Measurements from ENCODE around the gene CPPED1. TPM values are rescaled to one million over a fixed set of nuclear protein-coding genes. Genes with fewer than 3 reads are reported as not detected.
"Not testable (repeated sequence)": the region's sequence is repeated elsewhere in the genome, so short reads cannot be mapped to it uniquely, and the experiment has no call there.

CPPED1 gene
- total and polyA plus RNA-seq, 9 donors = 4.3 to 9.1 (median 6.8) TPM

GRCh38 chr16:12773221-12773620 is 30.5 kb downstream of the CPPED1 start:
- Histone ChIP-seq H3K9me3 (replicated peaks; ENCODE audit: control insufficient read depth, low read depth, low read length) (no peaks in the 10 kb centered on the region), H3K36me3 (ENCODE audit: control insufficient read depth, insufficient read depth, low read length) (no peaks in the 10 kb centered on the region), H3K27ac (ENCODE audit: low read length) (no peak overlapping the region), H3K4me3 (ENCODE audit: low read length) (no peak overlapping the region), H3K4me1 (ENCODE audit: control insufficient read depth, insufficient read depth, low read length) (no peaks in the 10 kb centered on the region), H3K27me3 (ENCODE audit: control insufficient read depth, insufficient read depth, low read length) (no peaks in the 10 kb centered on the region)
- WGBS (ENCODE audit: insufficient coverage) = 90% methylated on average over 4 of the region's 8 CpGs
- DNase-seq = no peak

GRCh38 chr16:12771341-12771798 is 32.3 kb downstream of the CPPED1 start:
- no peak overlapping the region for H3K4me3 ChIP-seq (ENCODE audit: low read length)
- H3K9me3 ChIP-seq (replicated peaks; ENCODE audit: control insufficient read depth, low read depth, low read length) = no peaks in the 10 kb centered on the region
- H3K4me1 ChIP-seq (ENCODE audit: control insufficient read depth, insufficient read depth, low read length) = no peaks in the 10 kb centered on the region
- 100% methylated on average over 1 of the region's 5 CpGs for whole genome bisulfite sequencing (ENCODE audit: insufficient coverage)
- H3K27ac ChIP-seq (ENCODE audit: low read length) = no peak overlapping the region
- DNase-seq = no peak
- H3K36me3 ChIP-seq (ENCODE audit: control insufficient read depth, insufficient read depth, low read length) = no peaks in the 10 kb centered on the region
- H3K27me3 ChIP-seq (ENCODE audit: control insufficient read depth, insufficient read depth, low read length) = no peaks in the 10 kb centered on the region

GRCh38 chr16:12769525-12769924 is 34.2 kb downstream of the CPPED1 start:
- WGBS (ENCODE audit: insufficient coverage) = 54% methylated on average over 4 of the region's 7 CpGs
- Histone ChIP-seq H3K4me1 (ENCODE audit: control insufficient read depth, insufficient read depth, low read length) (no peaks in the 10 kb centered on the region), H3K27ac (ENCODE audit: low read length) (no peak overlapping the region)

GRCh38 chr16:12767897-12768296 is 35.8 kb downstream of the CPPED1 start:
- Histone ChIP-seq H3K27ac (ENCODE audit: low read length) (no peak overlapping the region), H3K9me3 (replicated peaks; ENCODE audit: control insufficient read depth, low read depth, low read length) (no peaks in the 10 kb centered on the region), H3K4me1 (ENCODE audit: control insufficient read depth, insufficient read depth, low read length) (no peaks in the 10 kb centered on the region), H3K27me3 (ENCODE audit: control insufficient read depth, insufficient read depth, low read length) (no peaks in the 10 kb centered on the region), H3K36me3 (ENCODE audit: control insufficient read depth, insufficient read depth, low read length) (no peaks in the 10 kb centered on the region), H3K4me3 (ENCODE audit: low read length) (no peak overlapping the region)
- WGBS (ENCODE audit: insufficient coverage) = 88% methylated on average over 3 of the region's 6 CpGs
- DNase-seq = no peak

More at GRCh38 chr16:12769525-12769924, 34.2 kb downstream of the CPPED1 start:
- no peaks in the 10 kb centered on the region for H3K9me3 ChIP-seq (replicated peaks; ENCODE audit: control insufficient read depth, low read depth, low read length)
- DNase-seq = no peak
- no peak overlapping the region for H3K4me3 ChIP-seq (ENCODE audit: low read length)
- H3K36me3 ChIP-seq (ENCODE audit: control insufficient read depth, insufficient read depth, low read length) = no peaks in the 10 kb centered on the region
- no peaks in the 10 kb centered on the region for H3K27me3 ChIP-seq (ENCODE audit: control insufficient read depth, insufficient read depth, low read length)

- Histone ChIP-seq H3K4me1 (ENCODE audit: control insufficient read depth, insufficient read depth, low read length) (no peaks in the 10 kb centered on the region), H3K36me3 (ENCODE audit: control insufficient read depth, insufficient read depth, low read length) (no peaks in the 10 kb centered on the region), H3K27me3 (ENCODE audit: control insufficient read depth, insufficient read depth, low read length) (no peaks in the 10 kb centered on the region), H3K27ac (ENCODE audit: low read length) (no peak overlapping the region), H3K9me3 (replicated peaks; ENCODE audit: control insufficient read depth, low read depth, low read length) (no peaks in the 10 kb centered on the region), H3K4me3 (ENCODE audit: low read length) (no peak overlapping the region)
- WGBS (ENCODE audit: insufficient coverage) = 94% methylated on average over 4 of the region's 5 CpGs
- DNase-seq = no peak
Measured at GRCh38 chr16:12766853-12767252, 36.8 kb downstream of the CPPED1 start.

- DNase-seq; H3K36me3 ChIP-seq (ENCODE audit: control insufficient read depth, insufficient read depth, low read length); H3K9me3 ChIP-seq (replicated peaks; ENCODE audit: control insufficient read depth, low read depth, low read length); H3K4me3 ChIP-seq (ENCODE audit: low read length); H3K27ac ChIP-seq (ENCODE audit: low read length); H3K27me3 ChIP-seq (ENCODE audit: control insufficient read depth, insufficient read depth, low read length); H3K4me1 ChIP-seq (ENCODE audit: control insufficient read depth, insufficient read depth, low read length): not testable (repeated sequence)
- no CpG with 5 or more reads among the region's 3 CpGs for WGBS (ENCODE audit: insufficient coverage)
Measured at GRCh38 chr16:12766208-12766607, 37.5 kb downstream of the CPPED1 start.

- Histone ChIP-seq H3K27ac (ENCODE audit: low read length) (no peak overlapping the region), H3K4me3 (ENCODE audit: low read length) (no peak overlapping the region), H3K36me3 (ENCODE audit: control insufficient read depth, insufficient read depth, low read length) (no peaks in the 10 kb centered on the region), H3K9me3 (replicated peaks; ENCODE audit: control insufficient read depth, low read depth, low read length) (no peaks in the 10 kb centered on the region), H3K27me3 (ENCODE audit: control insufficient read depth, insufficient read depth, low read length) (no peaks in the 10 kb centered on the region), H3K4me1 (ENCODE audit: control insufficient read depth, insufficient read depth, low read length) (no peaks in the 10 kb centered on the region)
- no peak for DNase-seq
- 93% methylated on average over 2 of the region's 6 CpGs for whole genome bisulfite sequencing (ENCODE audit: insufficient coverage)
Measured at GRCh38 chr16:12764813-12765488, 38.7 kb downstream of the CPPED1 start.

GRCh38 chr16:12763517-12763916 is 40.2 kb downstream of the CPPED1 start:
- Histone ChIP-seq H3K27ac (ENCODE audit: low read length) (no peak overlapping the region), H3K4me3 (ENCODE audit: low read length) (no peak overlapping the region), H3K27me3 (ENCODE audit: control insufficient read depth, insufficient read depth, low read length) (no peaks in the 10 kb centered on the region), H3K36me3 (ENCODE audit: control insufficient read depth, insufficient read depth, low read length) (no peaks in the 10 kb centered on the region), H3K9me3 (replicated peaks; ENCODE audit: control insufficient read depth, low read depth, low read length) (no peaks in the 10 kb centered on the region), H3K4me1 (ENCODE audit: control insufficient read depth, insufficient read depth, low read length) (no peaks in the 10 kb centered on the region)
- 65% methylated on average over 2 of the region's 3 CpGs for WGBS (ENCODE audit: insufficient coverage)
- DNase-seq = no peak

- H3K27me3 ChIP-seq (ENCODE audit: control insufficient read depth, insufficient read depth, low read length) = no peaks in the 10 kb centered on the region
- H3K27ac ChIP-seq (ENCODE audit: low read length) = no peak overlapping the region
- H3K36me3 ChIP-seq (ENCODE audit: control insufficient read depth, insufficient read depth, low read length) = no peaks in the 10 kb centered on the region
- no peak for DNase-seq
- H3K9me3 ChIP-seq (replicated peaks; ENCODE audit: control insufficient read depth, low read depth, low read length) = no peaks in the 10 kb centered on the region
- H3K4me1 ChIP-seq (ENCODE audit: control insufficient read depth, insufficient read depth, low read length) = peaks cover 3% of the 10 kb centered on the region
- no peak overlapping the region for H3K4me3 ChIP-seq (ENCODE audit: low read length)
- 73% methylated on average over 3 of the region's 12 CpGs for WGBS (ENCODE audit: insufficient coverage)
Measured at GRCh38 chr16:12760819-12761611, 42.7 kb downstream of the CPPED1 start.

GRCh38 chr16:12758670-12759558 is 44.8 kb downstream of the CPPED1 start:
- Histone ChIP-seq H3K4me3 (ENCODE audit: low read length) (no peak overlapping the region), H3K4me1 (ENCODE audit: control insufficient read depth, insufficient read depth, low read length) (peaks cover 3% of the 10 kb centered on the region), H3K36me3 (ENCODE audit: control insufficient read depth, insufficient read depth, low read length) (no peaks in the 10 kb centered on the region), H3K27ac (ENCODE audit: low read length) (no peak overlapping the region), H3K27me3 (ENCODE audit: control insufficient read depth, insufficient read depth, low read length) (no peaks in the 10 kb centered on the region), H3K9me3 (replicated peaks; ENCODE audit: control insufficient read depth, low read depth, low read length) (no peaks in the 10 kb centered on the region)
- 75% methylated on average over 4 of the region's 9 CpGs for WGBS (ENCODE audit: insufficient coverage)
- no peak for DNase-seq
